DMS 273 (cell line): ENCODE measurements around the gene BRME1.

Experiments used
- DNase-seq: peaks from one replicate; lab custom pipeline; 2025; ENCODE audit not compliant: unreplicated experiment; lab: John Stamatoyannopoulos, UW

Gene BRME1

GRCh38 chr19:13905634-13906520 lies at the start of gene BRME1, which contains the start of gene CC2D1A:
BRME1 (minus strand) TSS chr19:13906117; CDS start chr19:13904892, 1,225 bp downstream.
CC2D1A (plus strand) TSS chr19:13906201; CDS start chr19:13906442, 241 bp downstream.
- peak; percentile 96 for DNase-seq

- DNase-seq, result no peak
These were observed 48.3 kb upstream of the BRME1 start for GRCh38 chr19:13954185-13954584.

- peak; percentile 63 for DNase-seq
These were observed 47.1 kb upstream of the BRME1 start for GRCh38 chr19:13952931-13953531.

- DNase-seq, result peak; percentile 100
These were observed 46.4 kb upstream of the BRME1 start, which contains the start of gene DCAF15 for GRCh38 chr19:13952154-13952930. DCAF15 (plus strand) TSS chr19:13952509; CDS start chr19:13952513, 4 bp downstream.

GRCh38 chr19:13951799-13952153 lies 45.9 kb upstream of the BRME1 start:
- DNase-seq, result no peak

- DNase-seq, result no peak
These were observed 45.1 kb upstream of the BRME1 start for GRCh38 chr19:13951043-13951442.

- no peak for DNase-seq
These were observed 40.5 kb upstream of the BRME1 start for GRCh38 chr19:13946414-13946813.

- no peak for DNase-seq
These were observed 36.2 kb upstream of the BRME1 start for GRCh38 chr19:13942023-13942684.

GRCh38 chr19:13938301-13939064 lies 32.6 kb upstream of the BRME1 start, which contains the start of gene PODNL1:
PODNL1 (minus strand) TSS chr19:13938417; CDS start chr19:13938181, 236 bp downstream.
- DNase-seq, result peak; percentile 39

- peak; percentile 38 for DNase-seq
These were observed 31.8 kb upstream of the BRME1 start for GRCh38 chr19:13937479-13938300.

- DNase-seq, result peak; percentile 29
These were observed 30.0 kb upstream of the BRME1 start for GRCh38 chr19:13935765-13936510.

GRCh38 chr19:13934785-13935109 lies 28.8 kb upstream of the BRME1 start:
- no peak for DNase-seq

- no peak for DNase-seq
These were observed 27.0 kb upstream of the BRME1 start for GRCh38 chr19:13932911-13933393.

GRCh38 chr19:13932149-13932637 lies 26.3 kb upstream of the BRME1 start:
- DNase-seq, result no peak

- DNase-seq, result no peak
These were observed 25.7 kb upstream of the BRME1 start for GRCh38 chr19:13931391-13932148.

- DNase-seq, result no peak
These were observed 24.5 kb upstream of the BRME1 start for GRCh38 chr19:13930402-13930801.

- no peak for DNase-seq
These were observed 24.0 kb upstream of the BRME1 start for GRCh38 chr19:13929956-13930355.

GRCh38 chr19:13929340-13929739 lies 23.4 kb upstream of the BRME1 start:
- DNase-seq, result peak; percentile 70
